ENCODE results near the gene EPB41L4A.
"Not testable (repeated sequence)": the region's sequence is repeated elsewhere in the genome, so short reads cannot be mapped to it uniquely, and the experiment has no call there.

EPB41L4A gene, protein sequence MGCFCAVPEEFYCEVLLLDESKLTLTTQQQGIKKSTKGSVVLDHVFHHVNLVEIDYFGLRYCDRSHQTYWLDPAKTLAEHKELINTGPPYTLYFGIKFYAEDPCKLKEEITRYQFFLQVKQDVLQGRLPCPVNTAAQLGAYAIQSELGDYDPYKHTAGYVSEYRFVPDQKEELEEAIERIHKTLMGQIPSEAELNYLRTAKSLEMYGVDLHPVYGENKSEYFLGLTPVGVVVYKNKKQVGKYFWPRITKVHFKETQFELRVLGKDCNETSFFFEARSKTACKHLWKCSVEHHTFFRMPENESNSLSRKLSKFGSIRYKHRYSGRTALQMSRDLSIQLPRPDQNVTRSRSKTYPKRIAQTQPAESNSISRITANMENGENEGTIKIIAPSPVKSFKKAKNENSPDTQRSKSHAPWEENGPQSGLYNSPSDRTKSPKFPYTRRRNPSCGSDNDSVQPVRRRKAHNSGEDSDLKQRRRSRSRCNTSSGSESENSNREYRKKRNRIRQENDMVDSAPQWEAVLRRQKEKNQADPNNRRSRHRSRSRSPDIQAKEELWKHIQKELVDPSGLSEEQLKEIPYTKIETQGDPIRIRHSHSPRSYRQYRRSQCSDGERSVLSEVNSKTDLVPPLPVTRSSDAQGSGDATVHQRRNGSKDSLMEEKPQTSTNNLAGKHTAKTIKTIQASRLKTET

DNA sequence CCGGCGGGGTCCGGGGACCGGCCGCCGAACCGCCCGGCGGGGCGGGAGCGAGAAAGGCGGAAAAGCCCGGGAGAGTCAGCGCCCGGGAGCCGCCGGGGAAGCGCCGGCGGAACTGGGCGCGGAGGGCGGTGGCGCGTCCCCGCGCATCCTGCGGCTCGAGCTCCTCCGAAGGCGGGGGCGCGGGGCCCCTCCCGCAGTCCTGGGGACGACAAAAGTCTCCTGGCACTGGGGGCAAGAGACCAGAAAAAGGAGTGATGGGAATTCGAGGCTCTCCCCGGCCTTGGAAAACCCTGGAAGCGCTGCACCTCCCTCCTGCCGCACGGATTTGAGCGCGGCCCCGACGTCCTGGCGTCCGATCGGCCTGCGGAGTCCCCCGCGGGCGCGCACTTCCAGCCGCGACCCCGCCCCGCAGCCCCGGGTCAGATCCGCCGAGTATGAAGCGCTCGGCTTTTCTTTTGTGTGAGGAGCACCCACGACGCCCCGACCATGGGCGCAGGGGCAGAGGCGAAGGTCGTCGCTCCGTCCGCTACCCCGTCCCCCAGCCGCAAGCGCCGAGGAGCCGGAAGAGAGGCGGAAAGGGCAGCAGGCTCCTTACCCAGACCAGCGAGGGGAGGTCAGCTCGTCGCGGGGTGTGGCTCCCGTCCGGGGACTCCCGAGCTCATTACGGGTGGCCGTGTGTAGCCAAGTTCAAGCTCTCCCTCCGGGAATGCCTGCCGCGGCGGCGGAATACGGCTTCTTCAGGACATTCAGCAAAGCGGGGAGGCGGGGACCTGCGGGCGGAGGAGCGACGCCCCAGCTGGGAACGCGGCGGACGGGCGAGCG is at the start of gene EPB41L4A:
Gene EPB41L4A, minus strand, starts transcription at position 114 of the 822 bp plus-strand sequence. CDS start 238 bp downstream, outside the sequence.
- no peak for DNase-seq

DNA sequence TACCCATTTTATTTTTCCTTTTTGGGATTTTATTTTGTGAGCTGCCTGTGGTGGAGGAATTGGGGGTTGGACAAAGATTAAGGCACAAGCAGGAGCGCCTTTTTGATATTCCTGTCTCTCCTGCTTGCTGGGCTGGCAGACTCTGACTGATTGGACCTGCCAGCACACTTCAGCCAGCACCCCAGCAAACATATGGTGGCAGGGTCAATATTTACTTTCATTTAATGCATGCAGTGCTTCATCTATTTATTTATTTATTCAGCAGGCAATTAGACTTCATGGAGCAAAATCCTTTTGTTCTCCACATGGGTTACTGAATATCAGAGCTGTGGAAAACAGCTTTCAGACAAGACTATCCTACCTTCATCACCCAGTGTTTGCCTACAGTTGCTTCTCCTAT is 48.4 kb upstream of the EPB41L4A start:
- peak; percentile 53 for DNase-seq

DNA sequence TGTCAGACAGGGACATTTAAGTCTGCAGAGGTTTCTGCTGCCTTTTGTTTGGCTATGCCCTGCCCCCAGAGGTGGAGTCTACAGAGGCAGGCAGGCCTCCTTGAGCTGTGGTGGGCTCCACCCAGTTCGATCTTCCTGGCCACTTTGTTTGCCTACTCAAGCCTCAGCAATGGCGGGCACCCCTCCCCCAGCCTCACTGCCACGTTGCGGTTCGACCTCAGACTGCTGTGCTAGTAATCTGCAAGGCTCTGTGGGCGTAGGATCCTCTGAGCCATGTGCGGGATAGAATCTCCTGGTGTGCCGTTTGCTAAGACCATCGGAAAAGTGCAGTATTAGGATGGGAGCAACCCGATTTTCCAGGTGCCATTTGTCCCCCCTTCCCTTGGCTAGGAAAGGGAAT is 47.2 kb upstream of the EPB41L4A start:
- DNase-seq, result not testable (repeated sequence)

DNA sequence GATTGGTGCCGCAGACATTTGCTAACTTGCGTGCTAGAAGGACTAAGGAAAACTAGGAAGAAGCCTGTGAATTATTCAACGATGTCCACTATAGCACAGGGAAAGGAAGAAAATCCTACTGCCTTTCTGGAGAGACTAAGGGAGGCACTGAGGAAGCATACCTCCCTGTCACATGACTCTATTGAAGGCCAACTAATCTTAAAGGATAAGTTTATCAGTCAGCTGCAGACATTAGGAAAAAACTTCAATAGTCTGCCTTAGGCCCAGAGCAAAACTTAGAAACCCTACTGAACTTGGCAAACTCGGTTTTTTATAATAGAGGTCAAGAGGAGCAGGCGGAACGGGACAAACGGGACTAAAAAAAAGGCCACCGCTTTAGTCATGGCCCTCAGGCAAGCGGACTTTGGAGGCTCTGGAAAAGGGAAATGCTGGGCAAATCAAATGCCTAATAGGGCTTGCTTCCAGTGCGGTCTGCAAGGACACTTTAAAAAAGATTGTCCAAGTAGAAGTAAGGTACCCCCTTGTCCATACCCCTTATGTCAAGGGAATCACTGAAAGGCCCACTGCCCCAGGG is 28.2 kb upstream of the EPB41L4A start:
- DNase-seq, result not testable (repeated sequence)

DNA sequence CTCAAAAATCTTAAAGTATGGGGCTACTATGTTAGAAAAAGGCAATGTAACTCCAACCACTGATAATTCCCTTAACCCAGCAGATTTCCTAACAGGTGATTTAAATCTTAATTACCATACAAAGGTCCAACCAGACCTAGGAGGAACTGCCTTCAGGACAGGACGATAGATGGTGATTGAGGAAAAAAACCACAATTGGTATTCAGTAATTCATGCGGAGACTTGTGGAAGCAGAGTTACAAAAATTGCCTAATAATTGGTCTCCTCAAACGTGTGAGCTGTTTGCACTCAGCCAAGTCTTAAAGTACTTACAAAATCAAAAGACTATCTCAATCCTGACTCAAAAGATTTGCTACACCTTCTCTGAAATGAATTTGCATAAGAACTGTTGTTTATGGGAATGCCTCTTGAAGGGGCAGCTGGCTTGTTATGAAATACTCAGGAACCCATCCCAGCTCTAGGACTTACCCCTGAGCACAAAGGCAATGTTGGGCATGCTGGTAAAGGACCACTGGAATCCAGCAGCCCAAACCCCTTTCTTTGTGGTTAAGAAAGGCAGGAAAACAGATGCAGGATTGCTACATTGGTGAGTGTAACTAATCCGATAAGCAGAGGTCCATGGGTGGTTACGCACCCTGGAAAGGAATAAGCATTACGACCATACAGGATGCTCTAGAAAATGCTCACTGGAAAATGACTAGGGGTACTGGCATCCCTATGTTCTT is 26.7 kb upstream of the EPB41L4A start:
- DNase-seq, result no peak

DNA sequence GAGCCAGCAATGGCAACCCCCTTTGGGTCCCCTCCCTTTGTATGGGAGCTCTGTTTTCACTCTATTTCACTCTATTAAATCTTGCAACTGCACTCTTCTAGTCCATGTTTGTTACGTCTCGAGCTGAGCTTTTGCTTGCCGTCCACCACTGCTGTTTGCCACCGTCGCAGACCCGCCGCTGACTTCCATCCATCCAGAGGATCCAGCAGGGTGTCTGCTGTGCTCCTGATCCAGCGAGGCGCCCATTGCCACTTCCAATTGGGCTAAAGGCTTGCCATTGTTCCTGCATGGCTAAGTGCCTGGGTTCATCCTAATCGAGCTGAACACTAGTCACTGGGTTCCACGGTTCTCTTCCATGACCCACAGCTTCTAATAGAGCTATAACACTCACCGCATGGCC is 24.9 kb upstream of the EPB41L4A start:
- DNase-seq, result not testable (repeated sequence)

DNA sequence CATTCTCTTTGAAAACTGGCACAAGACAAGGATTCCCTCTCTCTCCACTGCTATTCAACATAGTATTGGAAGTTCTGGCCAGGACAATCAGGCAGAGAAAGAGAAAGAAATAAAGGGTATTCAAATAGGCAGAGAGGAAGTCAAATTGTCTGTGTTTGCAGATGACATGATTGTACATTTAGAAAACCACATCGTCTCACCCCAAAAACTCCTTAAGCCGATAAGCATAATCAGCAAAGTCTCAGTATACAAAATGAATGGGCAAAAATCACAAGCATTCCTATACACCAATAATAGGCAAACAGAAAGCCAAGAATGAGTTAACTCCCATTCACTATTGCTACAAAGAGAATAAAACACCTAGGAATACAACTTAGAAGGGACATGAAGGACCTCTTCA is 21.0 kb upstream of the EPB41L4A start:
- no peak for DNase-seq

DNA sequence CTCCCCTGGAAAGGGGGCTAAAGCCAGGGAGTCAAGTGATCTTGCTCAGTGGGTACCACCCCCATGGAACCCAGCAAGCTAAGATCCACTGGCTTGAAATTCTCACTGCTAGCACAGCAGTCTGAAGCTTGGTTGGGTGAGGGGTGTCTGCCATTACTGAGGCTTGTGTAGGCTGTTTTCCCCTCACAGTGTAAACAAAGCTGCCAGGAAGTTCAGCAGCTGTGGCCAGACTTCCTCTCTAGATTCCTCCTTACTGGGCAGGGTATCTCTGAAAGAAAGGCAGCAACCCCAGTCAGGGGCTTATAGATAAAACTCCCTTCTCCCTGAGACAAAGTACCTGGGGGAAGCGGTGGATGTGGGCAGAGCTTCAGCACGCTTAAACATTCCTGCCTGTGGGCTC is 17.1 kb upstream of the EPB41L4A start:
- DNase-seq, result no peak

DNA sequence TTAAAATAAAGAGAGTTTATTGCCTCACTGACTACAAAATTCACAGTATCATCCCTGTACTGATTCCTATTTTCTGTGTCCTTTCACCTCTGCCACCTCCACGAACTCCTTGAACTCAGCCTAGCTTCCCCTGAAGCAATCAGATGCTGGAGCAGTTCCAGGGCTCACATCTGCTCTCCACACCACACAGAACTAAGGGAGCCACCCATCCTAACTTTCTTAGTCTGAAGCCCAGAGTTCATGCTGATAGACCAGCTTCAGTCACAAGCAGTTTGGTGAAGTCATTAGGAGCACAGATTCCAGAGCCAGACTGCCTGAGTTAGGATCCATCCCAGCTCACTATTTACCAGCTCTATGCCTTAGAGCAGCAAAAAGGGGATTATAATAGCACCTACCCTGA is 15.6 kb upstream of the EPB41L4A start:
- no peak for DNase-seq

DNA sequence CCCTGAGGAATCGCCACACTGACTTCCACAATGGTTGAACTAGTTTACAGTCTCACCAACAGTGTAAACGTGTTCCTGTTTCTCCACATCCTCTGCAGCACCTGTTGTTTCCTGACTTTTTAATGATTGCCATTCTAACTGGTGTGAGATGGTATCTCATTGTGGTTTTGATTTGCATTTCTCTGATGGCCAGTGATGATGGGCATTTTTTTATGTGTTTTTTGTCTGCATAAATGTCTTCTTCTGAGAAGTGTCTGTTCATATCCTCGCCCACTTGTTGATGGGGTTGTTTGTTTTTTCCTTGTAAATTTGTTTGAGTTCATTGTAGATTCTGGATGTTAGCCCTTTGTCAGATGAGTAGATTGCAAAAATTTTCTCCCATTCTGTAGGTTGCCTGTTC is 7.1 kb upstream of the EPB41L4A start:
- DNase-seq, result not testable (repeated sequence)

DNA sequence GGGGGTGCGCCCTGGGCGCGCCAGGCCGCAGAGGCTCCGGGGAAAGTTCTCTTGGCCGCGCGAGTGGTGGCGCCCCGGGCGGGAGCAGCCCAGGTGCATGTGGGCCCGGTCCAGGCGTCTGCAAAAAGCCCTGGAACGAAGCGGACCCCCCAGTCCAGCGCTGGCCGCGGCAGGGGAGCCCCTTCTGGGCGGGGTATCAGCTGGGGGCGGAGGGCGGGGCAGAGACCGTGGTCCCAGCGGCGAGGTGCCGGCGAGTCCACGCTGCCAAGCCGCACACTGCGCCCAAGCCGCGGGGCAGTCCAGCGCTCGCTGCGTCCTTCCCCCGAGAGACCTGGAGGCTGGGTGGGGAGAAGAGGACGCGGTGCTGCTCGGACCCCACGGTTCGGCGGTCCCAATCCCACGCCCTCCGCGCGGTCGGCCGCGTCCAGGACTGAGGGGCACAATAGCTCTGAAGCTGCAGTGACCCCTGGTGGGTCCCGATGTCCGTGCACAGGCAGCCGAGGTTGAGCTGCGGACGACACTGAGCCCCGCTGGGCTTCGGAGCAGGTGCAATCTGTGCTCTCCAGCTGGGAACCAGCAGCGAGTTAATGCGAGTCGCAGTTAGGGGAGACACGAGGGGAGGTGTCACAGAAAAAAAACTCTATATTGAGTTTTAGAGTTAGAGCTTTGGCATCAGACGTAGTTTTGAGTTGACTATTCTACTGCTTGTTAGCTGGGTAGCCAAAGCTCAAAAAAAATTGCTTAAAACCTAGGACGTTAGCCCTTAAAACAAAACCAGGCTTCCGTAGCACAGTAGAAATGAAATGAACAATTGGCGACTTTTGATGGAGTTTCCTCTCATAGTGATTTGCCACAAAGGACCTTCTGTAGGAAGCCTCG is 1.1 kb upstream of the EPB41L4A start:
- DNase-seq, result peak; percentile 62

DNA sequence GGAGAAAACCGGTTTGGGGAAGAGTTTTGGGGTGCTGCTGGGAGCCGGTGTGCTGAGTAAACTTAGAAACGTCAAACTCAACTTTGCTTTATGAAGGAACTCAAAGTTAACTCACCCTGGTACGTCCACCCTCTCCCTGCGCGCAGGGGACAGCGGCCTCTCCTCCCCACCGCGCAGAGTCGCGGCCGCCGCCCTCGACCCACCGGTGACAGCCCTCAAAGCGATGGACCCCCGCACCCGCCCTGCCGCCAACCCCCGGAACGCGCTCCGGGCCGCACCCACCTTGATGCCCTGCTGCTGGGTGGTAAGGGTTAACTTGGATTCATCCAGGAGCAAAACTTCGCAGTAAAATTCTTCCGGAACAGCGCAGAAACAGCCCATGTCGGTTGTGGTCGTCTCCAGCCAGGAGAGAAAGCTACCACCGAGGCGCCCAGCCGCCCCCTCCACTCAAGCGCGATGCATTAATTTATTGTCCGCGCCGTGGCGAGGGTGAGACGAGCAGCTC is 366 bp downstream of the EPB41L4A start:
- no peak for DNase-seq

DNA sequence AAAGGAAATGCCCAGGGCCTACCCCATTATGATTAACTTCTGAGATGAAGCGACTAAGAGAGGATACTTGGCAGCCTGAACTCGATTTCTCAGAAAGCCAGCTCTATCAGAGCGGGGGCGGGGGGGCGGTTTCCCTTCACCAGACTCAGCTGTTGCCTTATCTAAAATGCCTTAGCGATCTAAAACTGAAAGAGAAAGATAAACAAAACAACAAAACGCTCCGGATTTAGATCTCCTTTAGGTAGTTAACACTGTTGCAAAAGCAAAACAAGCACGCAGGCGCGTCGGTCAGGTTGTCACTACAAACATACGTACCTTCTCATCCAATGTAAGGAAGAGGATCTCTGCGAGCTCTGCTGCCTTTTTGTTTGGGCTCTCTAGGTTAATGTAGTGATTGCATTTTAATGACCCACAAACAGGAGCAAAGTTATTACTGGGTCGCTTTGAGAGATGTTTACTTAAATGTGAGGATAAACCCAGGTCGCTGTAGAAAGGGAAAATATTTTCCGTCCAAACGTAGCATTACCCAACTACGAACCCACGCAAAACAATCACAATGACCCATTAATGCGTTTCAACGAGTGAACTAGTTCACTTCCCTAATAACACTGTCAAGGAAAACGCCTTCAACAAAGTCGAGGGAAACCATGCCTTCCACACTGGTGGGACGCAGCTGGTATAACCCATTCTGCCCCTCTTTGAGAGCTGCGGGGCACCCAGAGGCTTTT is 982 bp downstream of the EPB41L4A start:
- no peak for DNase-seq

DNA sequence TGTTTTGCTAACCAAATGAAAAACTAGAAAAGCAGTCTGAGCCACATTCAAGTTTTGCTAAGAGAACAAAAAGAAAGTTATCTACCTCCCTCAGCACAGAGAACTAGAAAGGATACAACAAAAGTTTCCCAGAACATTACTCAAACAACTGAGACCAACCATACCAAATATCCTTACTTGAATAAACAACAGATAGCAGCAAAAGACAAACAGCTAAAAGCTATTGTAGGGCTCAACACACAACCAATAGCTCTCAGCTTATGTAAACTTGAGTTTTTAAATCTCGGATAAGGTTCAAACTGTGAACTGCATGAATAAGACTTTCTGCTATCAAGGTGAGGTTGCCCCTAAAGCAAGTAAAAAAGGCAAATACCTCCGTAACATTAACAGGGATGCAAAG is 3.5 kb downstream of the EPB41L4A start:
- no peak for DNase-seq

DNA sequence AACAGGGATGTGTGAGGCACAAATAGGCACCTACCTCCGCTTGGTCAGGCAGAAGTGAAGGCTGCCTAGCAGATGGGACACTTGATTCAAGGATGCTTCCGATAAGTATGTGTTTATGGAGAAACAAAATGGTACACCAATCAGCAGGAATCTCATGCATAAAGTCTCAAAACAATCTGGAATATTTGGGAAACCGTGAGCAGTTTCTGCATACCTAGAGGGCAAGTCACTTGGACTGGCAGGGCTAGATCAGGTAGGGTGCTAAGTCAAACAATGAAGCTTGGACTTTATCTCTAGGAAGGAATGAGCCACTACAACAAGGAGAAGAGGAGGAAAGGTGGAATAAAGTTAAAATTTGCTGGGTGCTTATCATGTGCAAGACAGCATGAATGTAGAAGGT is 5.5 kb downstream of the EPB41L4A start:
- DNase-seq, result no peak

DNA sequence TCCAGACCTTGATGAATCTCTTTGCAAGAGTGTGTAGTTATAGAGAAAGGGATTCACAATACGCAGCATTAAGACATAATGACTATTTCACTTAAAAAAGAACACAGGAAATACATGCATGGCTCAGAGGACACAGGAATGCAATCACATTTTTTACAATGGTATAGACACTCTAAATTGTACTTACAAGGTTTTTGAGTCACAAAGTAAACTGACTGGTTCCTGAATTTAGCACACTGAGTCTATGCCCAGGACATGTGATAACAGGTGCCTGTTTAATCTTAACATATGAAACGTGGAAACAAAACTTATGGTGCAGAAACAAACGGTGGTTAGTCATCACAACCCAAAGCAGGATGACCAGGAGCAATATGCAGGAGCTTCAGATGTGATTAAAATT is 6.7 kb downstream of the EPB41L4A start:
- DNase-seq, result no peak

DNA sequence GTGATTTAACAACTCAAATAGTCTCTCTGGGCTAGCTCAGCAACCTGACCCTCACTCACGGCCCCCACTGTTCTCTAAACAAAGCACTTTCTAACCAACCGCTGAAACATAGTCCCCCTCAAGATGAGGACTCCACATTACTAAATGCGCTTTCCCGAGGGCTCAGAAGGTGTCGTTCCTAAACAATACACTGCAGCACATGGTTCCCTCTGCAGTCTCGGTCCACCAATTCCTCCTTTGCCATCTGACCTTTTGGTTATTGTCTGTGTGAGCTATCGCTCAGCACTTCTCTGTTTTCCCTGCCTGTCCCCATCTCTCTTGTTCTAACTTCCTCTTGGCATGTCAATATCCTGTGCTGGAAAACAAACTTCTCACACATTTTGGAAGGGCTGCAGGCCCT is 7.2 kb downstream of the EPB41L4A start:
- no peak for DNase-seq

DNA sequence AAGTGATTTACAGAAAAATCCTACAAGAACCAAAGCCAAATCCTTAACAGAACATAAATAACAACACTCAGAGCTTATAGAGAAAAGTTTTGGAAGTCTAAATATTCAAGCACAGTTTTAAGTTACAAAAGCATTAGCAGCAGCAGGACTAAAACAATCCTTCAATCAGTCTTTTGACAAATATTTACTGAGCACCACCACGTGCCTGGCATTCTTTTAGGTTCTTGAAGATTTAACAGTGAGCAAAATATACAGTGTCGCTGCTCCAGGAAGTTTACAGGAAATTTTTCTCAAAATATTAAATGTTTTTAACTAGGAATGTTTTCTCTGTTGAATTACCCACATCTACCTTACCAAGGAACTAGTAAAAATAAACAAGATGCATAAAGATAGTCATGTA is 11.4 kb downstream of the EPB41L4A start:
- DNase-seq, result no peak

DNA sequence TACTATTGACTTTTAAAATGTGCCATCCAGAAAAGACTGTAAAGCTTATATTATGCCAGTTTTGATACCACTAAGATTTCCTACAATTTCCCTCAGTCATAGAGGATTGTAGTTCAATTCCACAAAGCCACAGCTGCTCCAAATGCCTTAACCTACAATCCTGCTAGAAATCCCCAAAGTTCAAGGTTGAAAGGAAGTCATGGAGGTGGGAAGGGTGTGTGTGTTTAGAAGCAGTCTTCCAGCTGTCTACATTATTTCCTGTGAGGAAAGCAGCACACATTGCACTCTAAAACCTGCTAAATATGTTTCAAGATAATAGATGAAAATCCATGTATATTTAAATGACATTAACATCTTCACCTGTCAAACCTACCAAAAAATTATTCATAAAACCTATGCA is 11.8 kb downstream of the EPB41L4A start:
- no peak for DNase-seq

DNA sequence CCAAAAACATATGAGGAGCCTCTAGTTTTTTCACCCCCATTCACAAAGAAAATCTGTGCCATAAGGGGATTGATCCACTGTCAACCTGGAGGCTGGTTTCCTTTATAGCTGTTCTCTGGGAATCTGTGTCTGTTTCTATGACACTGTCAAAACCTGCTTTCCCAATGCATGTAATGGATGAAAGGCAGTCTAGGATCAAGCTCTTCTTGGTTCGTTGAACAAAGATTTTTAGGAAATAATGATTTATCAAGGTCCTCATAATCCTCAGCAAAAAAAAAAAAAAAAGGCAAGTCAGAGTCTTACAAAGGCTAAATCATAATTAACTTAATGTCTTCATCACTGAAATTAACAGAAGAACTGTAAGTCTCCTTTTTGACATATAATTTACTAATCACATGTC is 16.0 kb downstream of the EPB41L4A start:
- no peak for DNase-seq

DNA sequence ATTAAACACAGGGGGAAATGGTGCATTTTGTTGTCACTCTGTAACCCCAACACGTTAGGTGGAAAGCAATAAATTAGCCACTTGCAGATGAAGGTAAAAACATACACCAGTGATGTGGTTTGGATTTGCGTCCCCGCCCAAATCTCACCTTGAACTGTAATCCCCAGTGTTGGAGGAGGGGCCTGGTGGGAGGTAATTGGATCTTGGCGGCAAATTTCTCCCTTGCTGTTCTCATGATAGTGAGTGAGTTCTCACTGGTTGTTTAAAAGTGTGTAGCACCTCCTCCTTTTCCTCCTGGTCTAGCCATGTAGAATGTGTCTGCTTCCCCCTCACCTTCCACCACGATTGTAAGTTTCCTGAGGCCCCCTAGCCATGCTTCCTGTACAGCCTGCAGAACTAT is 17.2 kb downstream of the EPB41L4A start:
- no peak for DNase-seq

All from NCI-H1105 (cell line).